A673 (cell line): ENCODE results near the gene LRRTM1.

Experiments used
- EZH2 ChIP-seq: fragments of 200-600 bp; sonication (generic); IDR thresholded peaks from 2 replicates; pipeline ENCODE4 v1.6.1; 2017; ENCODE audit warnings: borderline replicate concordance, low read depth, mild to moderate bottlenecking, mixed read lengths, antibody characterized with exemption, low read length; ENCODE audit not compliant: poor library complexity, severe bottlenecking
- TF ChIP-seq, protein P1 (sequence below): fragments of 300-800, 200-600 bp; sonication (generic); conservative IDR thresholded peaks from 2 replicates; pipeline ENCODE4 v1.5.1; 2017; ENCODE audit warnings: low read depth, mild to moderate bottlenecking, antibody characterized with exemption, low read length, moderate library complexity, mixed read lengths

- TF ChIP-seq, protein P1, sequence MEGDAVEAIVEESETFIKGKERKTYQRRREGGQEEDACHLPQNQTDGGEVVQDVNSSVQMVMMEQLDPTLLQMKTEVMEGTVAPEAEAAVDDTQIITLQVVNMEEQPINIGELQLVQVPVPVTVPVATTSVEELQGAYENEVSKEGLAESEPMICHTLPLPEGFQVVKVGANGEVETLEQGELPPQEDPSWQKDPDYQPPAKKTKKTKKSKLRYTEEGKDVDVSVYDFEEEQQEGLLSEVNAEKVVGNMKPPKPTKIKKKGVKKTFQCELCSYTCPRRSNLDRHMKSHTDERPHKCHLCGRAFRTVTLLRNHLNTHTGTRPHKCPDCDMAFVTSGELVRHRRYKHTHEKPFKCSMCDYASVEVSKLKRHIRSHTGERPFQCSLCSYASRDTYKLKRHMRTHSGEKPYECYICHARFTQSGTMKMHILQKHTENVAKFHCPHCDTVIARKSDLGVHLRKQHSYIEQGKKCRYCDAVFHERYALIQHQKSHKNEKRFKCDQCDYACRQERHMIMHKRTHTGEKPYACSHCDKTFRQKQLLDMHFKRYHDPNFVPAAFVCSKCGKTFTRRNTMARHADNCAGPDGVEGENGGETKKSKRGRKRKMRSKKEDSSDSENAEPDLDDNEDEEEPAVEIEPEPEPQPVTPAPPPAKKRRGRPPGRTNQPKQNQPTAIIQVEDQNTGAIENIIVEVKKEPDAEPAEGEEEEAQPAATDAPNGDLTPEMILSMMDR, result no peak
- no peak for TF ChIP-seq EZH2
Measured at GRCh38 chr2:80300346-80300745, 4.2 kb downstream of the LRRTM1 start.
